HG03139 (cell line): ENCODE results near the gene APOBEC4.
"Not testable (repeated sequence)": the region's sequence is repeated elsewhere in the genome, so short reads cannot be mapped to it uniquely, and the experiment has no call there.

Experiments
- ATAC-seq: cut with Tn5 transposase; IDR thresholded peaks from one replicate; pipeline ENCODE4 v1.9.1; 2021; ENCODE audit not compliant: unreplicated experiment

APOBEC4 gene

DNA sequence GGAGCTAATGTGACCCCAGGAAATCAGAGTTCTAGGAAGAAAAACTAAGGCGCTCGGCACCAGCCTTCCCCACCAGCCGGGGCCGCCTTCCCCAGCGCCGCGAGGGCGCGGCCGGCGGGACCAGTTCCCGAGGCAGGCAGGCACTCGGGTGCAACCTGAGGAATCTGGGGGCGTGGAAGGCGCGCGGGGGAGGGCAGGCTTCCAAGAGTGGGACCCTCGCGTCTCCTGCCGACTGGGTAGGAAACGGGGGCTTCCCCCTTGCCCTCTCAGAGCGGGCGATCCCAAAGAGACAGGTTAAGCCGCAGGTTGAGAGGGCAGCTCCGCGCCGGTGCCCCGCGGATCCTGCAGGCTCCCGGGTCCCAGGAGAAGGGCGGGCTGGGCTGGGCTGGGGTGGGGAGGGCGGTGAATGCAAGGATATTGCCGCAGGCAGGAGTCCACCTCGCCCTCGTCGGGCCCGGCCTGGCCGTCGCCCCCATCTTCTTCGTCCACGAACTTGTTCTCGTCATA is 18.0 kb downstream of the APOBEC4 start:
- peak; percentile 1 for ATAC-seq

DNA sequence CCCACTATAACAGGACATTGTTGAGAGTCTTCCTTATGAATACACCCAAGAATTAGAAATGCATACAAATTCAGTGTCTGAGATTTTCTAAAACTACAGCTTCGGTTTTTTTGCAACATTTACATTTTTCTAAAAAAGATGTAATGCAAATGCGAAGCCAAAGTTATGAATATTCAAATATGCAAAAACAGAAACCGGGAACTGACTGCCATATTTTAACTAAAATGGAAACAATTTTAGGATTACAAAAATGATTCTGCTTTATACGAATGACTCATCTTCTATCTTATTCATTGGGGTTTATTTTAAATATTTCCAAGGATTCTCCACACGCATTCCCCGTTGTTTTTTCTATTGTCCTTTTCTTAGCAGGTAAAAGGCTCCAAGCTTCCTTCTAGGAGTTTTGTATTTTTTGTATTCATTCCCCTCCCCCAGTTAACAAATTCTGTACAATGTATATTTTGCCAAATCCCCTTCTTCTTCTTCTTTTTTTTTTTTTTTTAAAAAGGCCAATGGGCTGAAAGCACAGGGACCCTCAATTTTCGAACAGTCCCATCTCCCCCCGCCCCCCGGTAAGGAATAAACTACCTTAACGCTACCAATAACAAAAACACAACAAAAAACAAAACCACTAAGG is 18.6 kb downstream of the APOBEC4 start:
- no peak for ATAC-seq

GRCh38 chr1:183633676-183634343 is 19.3 kb downstream of the APOBEC4 start:
- ATAC-seq: peak; percentile 43

DNA sequence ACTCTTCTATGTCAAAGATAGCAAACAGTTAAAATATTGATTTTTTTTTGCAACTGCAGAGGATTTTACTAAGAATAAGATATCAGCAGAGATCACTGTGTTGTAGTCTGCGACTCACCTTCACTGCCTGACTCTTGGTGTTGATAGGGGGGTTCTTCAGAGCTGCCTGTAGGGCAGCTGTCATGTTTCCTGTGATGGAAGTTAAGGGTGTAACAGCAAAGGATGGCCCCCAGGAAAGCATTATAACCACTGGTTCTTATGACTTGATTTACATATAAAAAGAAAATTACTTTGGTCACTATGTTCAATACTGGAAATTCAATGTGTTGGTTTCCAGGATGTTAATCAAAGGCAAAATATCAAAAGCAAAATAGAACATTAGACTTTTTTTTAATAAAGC is 20.2 kb downstream of the APOBEC4 start:
- no peak for ATAC-seq

DNA sequence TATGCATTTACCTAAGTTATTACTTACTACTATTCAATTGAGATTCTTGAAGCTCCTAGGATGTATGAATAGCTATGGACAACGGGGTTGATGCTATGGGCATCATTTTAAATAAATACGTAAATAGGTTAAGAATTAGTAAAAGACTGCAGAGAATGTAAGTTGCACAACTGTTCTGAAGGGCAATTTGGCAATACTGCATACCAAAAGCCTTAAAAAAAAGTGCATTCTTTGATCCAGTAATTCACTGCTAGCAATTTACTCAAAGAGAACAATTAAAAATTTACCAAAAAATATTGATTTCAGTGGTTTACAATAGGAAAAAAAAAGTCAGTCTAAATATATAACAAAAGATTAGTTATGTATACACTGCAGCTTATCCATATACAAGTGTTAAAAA is 21.0 kb downstream of the APOBEC4 start:
- ATAC-seq: no peak

DNA sequence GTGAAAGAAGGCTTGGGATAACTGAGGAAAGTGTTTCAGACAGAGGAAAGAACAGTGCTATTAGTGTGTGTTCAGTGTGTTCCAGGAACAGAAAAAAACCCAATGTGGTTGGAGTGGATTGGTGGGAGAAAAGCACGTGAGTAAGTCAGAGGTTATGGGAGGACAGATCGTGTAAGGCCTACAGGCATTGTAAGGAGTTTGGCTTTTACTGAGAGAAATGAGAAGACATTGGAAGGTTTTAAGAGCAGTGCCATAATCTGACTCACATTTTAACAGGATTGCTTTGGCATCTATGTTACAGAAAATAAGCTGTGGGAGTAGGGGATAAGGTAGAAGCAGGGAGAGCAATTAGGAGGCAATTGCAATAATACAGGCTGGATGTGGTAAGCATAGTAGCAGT is 22.4 kb downstream of the APOBEC4 start:
- no peak for ATAC-seq

GRCh38 chr1:183628537-183628936 is 24.6 kb downstream of the APOBEC4 start:
- ATAC-seq: no peak

- not testable (repeated sequence) for ATAC-seq
These were observed 26.9 kb downstream of the APOBEC4 start for GRCh38 chr1:183626236-183626635.

DNA sequence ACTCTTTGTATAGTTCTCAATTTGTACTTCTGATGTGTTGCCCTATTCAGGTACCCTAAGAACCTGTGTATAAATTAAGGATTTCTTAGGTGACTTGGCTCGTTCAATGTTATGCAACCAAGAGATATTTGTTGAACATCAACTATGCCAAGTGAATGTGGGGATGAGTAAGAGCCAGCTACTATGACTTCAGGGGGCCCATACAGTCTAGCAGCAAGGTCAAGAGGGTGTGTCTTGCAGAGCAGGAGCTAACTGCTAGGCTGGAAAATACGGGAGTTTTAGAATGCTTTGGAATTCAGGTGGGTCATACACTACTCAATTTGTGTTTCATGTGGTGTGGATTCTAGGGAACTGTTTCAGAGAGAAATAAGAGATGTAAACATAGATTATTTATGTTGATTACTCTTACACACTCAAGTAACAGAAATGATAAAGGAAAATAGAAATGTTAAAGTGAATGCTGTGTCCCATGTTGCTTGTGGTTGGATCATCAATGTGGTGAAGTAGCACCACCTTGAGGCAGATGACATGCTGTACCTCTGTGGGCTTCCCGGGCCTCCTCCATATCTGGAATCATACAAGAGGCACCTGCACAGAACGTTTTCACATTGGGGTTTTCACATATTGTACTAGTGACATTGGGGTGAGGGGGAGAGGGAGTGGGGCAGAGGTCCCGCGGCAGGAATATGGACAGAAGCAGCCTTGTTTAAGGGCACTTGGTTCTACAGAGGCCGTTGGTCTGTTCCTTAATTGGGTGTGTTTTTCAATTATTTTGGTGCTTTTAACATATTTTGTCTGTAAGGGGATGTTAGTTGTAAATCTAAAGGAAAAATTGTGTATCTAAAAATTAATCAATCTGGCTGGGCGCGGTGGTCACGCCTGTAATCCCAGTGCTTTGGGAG is 30.0 kb downstream of the APOBEC4 start:
- ATAC-seq: no peak

DNA sequence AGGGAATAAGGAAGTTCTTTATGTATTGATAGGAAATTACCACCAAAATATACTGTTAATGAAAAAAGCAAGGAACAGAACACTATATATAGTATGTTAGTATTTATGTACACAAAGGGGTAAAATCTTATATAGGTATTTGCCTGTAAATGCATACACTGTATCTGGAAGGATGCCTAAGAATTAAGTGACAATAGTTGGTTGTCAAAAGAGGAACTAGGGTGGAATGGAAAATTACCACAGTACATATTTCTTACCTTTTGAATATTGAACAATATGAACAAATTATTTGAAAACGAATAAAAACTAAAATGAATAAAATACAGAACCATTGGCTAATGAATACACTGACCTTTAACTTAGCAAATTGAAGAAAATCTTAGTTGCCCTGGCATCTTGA is 31.1 kb downstream of the APOBEC4 start:
- ATAC-seq: no peak

GRCh38 chr1:183620311-183620710 is 32.8 kb downstream of the APOBEC4 start:
- ATAC-seq: no peak

GRCh38 chr1:183619781-183620180 is 33.3 kb downstream of the APOBEC4 start:
- ATAC-seq: no peak

DNA sequence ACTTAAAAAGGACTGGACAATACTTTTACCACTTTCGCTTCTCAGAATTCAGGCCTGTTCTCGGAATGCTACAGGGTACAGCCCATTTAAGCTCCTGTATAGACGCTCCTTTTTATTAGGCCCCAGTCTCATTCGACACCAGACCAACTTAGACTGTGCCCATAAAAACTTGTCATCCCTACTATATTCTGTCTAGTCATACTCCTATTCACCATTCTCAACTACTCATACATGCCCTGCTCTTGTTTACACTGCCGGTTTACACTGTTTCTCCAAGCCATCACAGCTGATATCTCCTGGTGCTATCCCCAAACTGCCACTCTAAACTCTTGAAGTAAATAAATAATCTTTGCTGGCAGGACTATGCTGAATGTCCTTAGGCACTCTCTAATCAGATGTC is 34.9 kb downstream of the APOBEC4 start:
- not testable (repeated sequence) for ATAC-seq

DNA sequence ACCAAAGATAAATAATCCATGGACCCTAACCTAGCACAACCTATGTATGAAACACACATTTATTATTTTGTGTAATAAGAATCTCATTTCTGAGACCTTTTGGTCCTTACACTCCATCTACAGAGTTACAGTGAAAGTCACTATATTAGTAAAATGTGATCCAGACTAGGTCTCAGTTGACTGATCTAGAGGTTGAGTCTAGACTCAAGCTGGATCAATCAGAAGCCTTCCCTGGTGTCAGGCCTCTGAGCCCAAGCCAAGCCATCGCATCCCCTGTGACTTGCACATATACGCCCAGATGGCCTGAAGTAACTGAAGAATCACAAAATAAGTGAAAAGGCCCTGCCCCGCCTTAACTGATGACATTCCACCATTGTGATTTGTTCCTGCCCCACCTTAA is 40.1 kb downstream of the APOBEC4 start:
- not testable (repeated sequence) for ATAC-seq

DNA sequence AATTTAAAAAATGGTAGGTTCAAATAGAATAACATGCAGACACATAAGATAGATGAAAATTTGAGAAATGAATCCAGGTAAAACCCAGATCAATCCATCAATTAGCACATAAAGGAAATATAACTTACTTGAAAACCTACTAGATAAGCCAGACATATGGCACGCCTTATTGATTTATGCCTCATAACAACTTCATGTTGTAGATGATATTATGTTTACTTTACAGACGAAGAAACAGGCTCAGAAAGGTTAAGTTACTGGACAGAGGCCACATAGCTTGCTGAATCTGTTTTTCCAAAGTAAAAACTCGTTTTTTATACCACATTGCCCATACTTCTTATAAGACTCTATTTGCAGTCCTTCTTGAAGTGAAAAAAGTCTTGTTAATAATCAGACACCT is 40.7 kb downstream of the APOBEC4 start:
- ATAC-seq: no peak

GRCh38 chr1:183611021-183611420 is 42.1 kb downstream of the APOBEC4 start:
- no peak for ATAC-seq

DNA sequence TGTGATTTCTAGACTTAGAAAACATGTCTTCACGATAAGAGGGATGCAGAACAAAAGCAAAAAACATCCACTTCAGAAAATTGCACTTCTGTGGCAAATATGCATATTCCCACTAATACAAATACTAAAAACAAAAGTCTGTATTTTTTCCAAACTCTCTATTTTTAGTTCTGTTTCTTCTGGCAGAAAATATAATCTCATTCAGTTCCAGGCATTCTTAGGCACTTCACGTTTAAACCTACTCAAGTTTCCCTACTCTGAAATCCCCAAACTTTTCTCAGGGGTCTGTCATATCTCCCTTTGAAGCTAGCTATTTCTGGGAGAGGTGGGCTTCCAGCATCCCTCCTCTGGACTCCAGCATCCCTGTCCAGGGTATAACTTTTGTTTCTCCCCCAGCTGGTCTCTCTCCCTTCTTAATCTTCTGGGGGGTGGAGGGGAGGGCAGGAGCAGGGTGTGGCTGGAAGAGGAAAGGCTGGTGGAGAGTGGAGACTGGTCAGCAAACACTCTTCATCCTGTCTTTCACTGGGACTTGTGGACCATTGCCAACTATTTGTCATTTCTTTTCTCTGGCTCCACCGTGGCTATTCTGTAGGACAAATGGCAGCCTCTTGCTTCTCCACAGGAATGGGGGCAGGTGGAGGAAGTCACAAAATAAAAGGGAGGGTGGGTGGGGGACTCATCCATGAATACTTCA is 43.2 kb downstream of the APOBEC4 start:
- no peak for ATAC-seq

DNA sequence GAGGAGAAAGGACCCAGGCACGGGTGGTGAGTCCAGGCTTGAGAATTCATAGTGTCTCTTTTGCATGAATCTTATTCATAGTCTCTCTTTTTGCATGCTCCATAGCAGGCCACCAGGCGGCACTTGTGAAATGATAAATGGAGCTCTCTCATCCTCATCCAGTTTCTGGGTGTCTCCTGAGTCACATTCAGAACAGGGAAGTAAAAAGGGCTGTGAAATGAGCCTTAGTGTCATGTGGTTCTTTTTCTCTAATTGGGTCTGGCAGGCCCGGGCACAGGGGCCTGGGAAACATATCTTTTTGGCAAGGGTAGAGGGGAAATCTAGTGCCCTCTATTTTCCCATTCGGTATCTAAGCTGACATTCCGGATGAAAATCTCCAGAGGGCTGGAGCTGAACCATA is 43.8 kb downstream of the APOBEC4 start:
- peak; percentile 39 for ATAC-seq

GRCh38 chr1:183607322-183607980 is 45.7 kb downstream of the APOBEC4 start:
- peak; percentile 33 for ATAC-seq

DNA sequence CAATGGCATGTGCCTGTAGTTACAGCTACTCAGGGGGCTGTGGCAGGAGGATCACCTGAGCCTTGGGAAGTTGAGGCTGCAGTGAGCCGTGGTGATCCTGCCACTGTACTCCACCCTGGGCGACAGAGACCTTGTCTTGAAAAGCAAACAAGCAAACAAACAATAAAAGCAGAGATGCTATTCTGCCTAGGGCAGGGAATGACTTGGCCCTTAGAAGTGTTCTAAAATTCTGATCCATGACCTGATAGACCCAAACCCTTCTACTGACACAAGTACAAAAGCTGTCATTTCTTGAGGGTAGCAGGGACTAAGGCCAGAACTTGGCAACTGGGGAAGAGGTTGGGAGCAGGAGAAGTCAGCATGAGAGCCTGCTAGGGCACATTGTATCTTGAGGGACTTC is 47.2 kb downstream of the APOBEC4 start:
- ATAC-seq: no peak

DNA sequence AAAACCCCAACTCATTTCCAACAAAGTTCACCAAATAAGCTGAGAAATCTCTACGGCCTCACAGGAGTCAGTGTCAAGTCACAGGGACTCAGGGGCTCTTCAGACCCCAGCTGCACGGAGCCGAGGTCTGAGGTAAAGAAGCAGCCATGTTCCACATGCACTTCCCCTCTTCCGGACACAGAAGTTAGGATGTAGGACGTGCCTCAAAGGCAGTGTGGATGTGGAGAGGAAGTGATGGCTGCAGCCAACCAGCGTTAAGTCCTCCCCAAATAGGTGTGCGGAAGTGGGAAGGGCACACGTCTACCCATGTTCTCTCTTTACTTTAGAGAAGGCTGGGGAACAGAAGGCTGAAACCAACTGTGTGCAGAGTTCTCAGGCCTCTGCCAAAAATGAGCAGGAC is 48.3 kb downstream of the APOBEC4 start:
- ATAC-seq: peak; percentile 4
